ENCODE results near the gene EFHC1. TPM values are rescaled to one million over a fixed set of nuclear protein-coding genes. Genes with fewer than 3 reads are reported as not detected.
"Not testable (repeated sequence)": the region's sequence is repeated elsewhere in the genome, so short reads cannot be mapped to it uniquely, and the experiment has no call there.

EFHC1 gene
- total and polyA plus RNA-seq, 12 donors: 3.3 to 14.3 (median 5.8) TPM

GRCh38 chr6:52435345-52435744 is 15.2 kb downstream of the EFHC1 start:
- intact Hi-C loops (cut with DNase I): no loop called here
- Histone ChIP-seq H3K27ac (no peak overlapping the region), H3K9me3 (no peaks in the 10 kb centered on the region), H3K36me3 (peaks cover 0 to 50% (median 6%) of the 10 kb centered on the region in 9 donors), H3K27me3 (no peaks in the 10 kb centered on the region), H3K4me1 (no peaks in the 10 kb centered on the region), H3K4me3 (no peak overlapping the region)
- no peak for TF ChIP-seq CTCF (IDR thresholded peaks at IDR 0.05)
- DNase-seq (no peak), ATAC-seq (no peak)
- 76% methylated on average over 1 of the region's 1 CpG for WGBS, 2 donors

- DNase-seq: no peak
- 67 to 68% methylated on average over 2 of the region's 2 CpGs for WGBS, 2 donors
These were observed 18.8 kb downstream of the EFHC1 start for GRCh38 chr6:52438926-52439325.

GRCh38 chr6:52454556-52454955 is 34.4 kb downstream of the EFHC1 start:
- Histone ChIP-seq H3K4me3 (no peak overlapping the region), H3K27me3 (no peaks in the 10 kb centered on the region), H3K4me1 (no peaks in the 10 kb centered on the region), H3K27ac (no peak overlapping the region), H3K9me3 (peaks cover 0 to 17% (median 5%) of the 10 kb centered on the region in 11 donors), H3K36me3 (peaks cover 0 to 22% (median 0%) of the 10 kb centered on the region in 9 donors)
- DNase-seq (no peak), ATAC-seq (no peak)
- TF ChIP-seq CTCF (IDR thresholded peaks at IDR 0.05): no peak
- 94 to 98% methylated on average over 2 of the region's 2 CpGs for WGBS, 2 donors
- intact Hi-C loops (cut with DNase I): no loop called here

More at GRCh38 chr6:52438926-52439325, 18.8 kb downstream of the EFHC1 start:
- TF ChIP-seq CTCF (IDR thresholded peaks at IDR 0.05): no peak
- no peak for ATAC-seq
- intact Hi-C loops (cut with DNase I): no loop called here
- Histone ChIP-seq H3K27ac (no peak overlapping the region), H3K9me3 (peaks cover 0 to 10% (median 0%) of the 10 kb centered on the region in 11 donors), H3K36me3 (peaks cover 0 to 50% (median 6%) of the 10 kb centered on the region in 9 donors), H3K4me3 (no peak overlapping the region), H3K27me3 (no peaks in the 10 kb centered on the region), H3K4me1 (no peaks in the 10 kb centered on the region)

GRCh38 chr6:52457096-52457495 is 37.0 kb downstream of the EFHC1 start:
- Histone ChIP-seq H3K9me3 (peaks cover 0 to 5% (median 0%) of the 10 kb centered on the region in 11 donors), H3K4me1 (no peaks in the 10 kb centered on the region), H3K27ac (no peak overlapping the region), H3K27me3 (no peaks in the 10 kb centered on the region), H3K4me3 (no peak overlapping the region), H3K36me3 (peaks cover 0 to 22% (median 0%) of the 10 kb centered on the region in 9 donors)
- DNase-seq (no peak), ATAC-seq (no peak)
- 95 to 99% methylated on average over 2 of the region's 2 CpGs for WGBS, 2 donors
- TF ChIP-seq CTCF (IDR thresholded peaks at IDR 0.05): no peak
- intact Hi-C loops (cut with DNase I): no loop called here

- intact Hi-C loops (cut with DNase I); ATAC-seq; H3K4me1 ChIP-seq; H3K9me3 ChIP-seq; H3K27me3 ChIP-seq; H3K36me3 ChIP-seq; H3K4me3 ChIP-seq; DNase-seq; H3K27ac ChIP-seq: not testable (repeated sequence)
- WGBS, 2 donors: 93% methylated on average over 2 of the region's 2 CpGs
These were observed 41.1 kb downstream of the EFHC1 start for GRCh38 chr6:52461194-52461593.
